SK-N-SH (cell line): ENCODE results near the gene MYH10. TPM values are rescaled to one million over a fixed set of nuclear protein-coding genes. Genes with fewer than 3 reads are reported as not detected.

ENCODE experiments used
- CTCF ChIA-PET: fragments of 300-600, 350-600 bp; formaldehyde crosslinking; extraction: SDS; loops from one replicate; lab custom pipeline; 2021; lab: Yijun Ruan, JAX
- POLR2A ChIA-PET: fragments of 350-600 bp; sonication (Branson Sonifier 250); formaldehyde crosslinking; extraction: SDS; loops from one replicate; lab custom pipeline; 2020; ENCODE audit warnings: antibody characterized with exemption, inconsistent platforms; lab: Yijun Ruan, JAX
- DNase-seq: peaks from one replicate; pipeline ENCODE4 v3.0.0; 2012
- H2AFZ ChIP-seq: fragments of 200-600 bp; sonication (generic); 2 replicates; pipeline ENCODE4 v1.8.1; 2016; ENCODE audit warnings: antibody characterized with exemption, mild to moderate bottlenecking, low read depth
- H3F3A ChIP-seq: fragments of 200-600 bp; sonication (generic); replicated peaks from 2 replicates; pipeline ENCODE3; 2016; ENCODE audit warnings: antibody characterized with exemption, mild to moderate bottlenecking; ENCODE audit not compliant: insufficient read depth
- H3K27ac ChIP-seq, 2 experiments: fragments of 200-500 bp in 1 of 2; fragments of 200-600 bp in 1 of 2; sonication (Bioruptor generic) in 1 of 2; sonication (generic), shearing (Covaris generic) in 1 of 2; 2 replicates each; pipeline versions ENCODE4 v1.5.1 to v1.6.1; 2014 to 2016; ENCODE audit warnings: low read depth in 2 of 2, inconsistent platforms in 1 of 2, low read length in 1 of 2, mild to moderate bottlenecking in 1 of 2, mixed read lengths in 1 of 2
- H3K27me3 ChIP-seq: fragments of 200-600 bp; sonication (generic), shearing (Covaris generic); 2 replicates; pipeline ENCODE4 v1.6.1; 2016; ENCODE audit warnings: mixed run types; ENCODE audit not compliant: insufficient read depth
- H3K36me3 ChIP-seq, 2 experiments: fragments of 200-500 bp in 1 of 2; fragments of 200-600 bp in 1 of 2; sonication (Bioruptor generic) in 1 of 2; sonication (generic) in 1 of 2; replicated peaks in 1 of 2; 2 replicates each; pipeline versions ENCODE3 to v1.5.1; 2014 to 2016; ENCODE audit warnings: low read length in 1 of 2, mild to moderate bottlenecking in 1 of 2; ENCODE audit not compliant: insufficient read depth in 2 of 2, control insufficient read depth in 1 of 2
- H3K4me1 ChIP-seq, 2 experiments: fragments of 200-500 bp in 1 of 2; fragments of 200-600 bp in 1 of 2; sonication (Bioruptor generic) in 1 of 2; sonication (generic), shearing (Covaris generic) in 1 of 2; 2 replicates each; pipeline versions ENCODE4 v1.5.1 to v1.6.1; 2014 to 2016; ENCODE audit warnings: low read depth in 1 of 2, low read length in 1 of 2, mixed run types in 1 of 2; ENCODE audit not compliant: insufficient read depth in 2 of 2, control insufficient read depth in 1 of 2
- H3K4me2 ChIP-seq: fragments of 200-600 bp; sonication (generic), shearing (Covaris generic); 2 replicates; pipeline ENCODE4 v1.6.1; 2017; ENCODE audit warnings: mixed run types
- H3K4me3 ChIP-seq, 2 experiments: fragments of 200-500 bp in 1 of 2; fragments of 200-600 bp in 1 of 2; sonication (Bioruptor generic) in 1 of 2; sonication (generic), shearing (Covaris generic) in 1 of 2; 2 replicates each; pipeline versions ENCODE4 v1.5.1 to v1.8.1; 2014 to 2016; ENCODE audit warnings: low read depth in 2 of 2, inconsistent platforms in 1 of 2, low read length in 1 of 2, mild to moderate bottlenecking in 1 of 2, mixed read lengths in 1 of 2, moderate library complexity in 1 of 2
- H3K79me2 ChIP-seq: fragments of 200-600 bp; sonication (generic); 2 replicates; pipeline ENCODE4 v1.8.1; 2017; ENCODE audit warnings: mild to moderate bottlenecking; ENCODE audit not compliant: insufficient read depth
- H3K9ac ChIP-seq: fragments of 200-600 bp; sonication (generic); 2 replicates; pipeline ENCODE4 v1.6.1; 2017; ENCODE audit warnings: mixed run types
- H3K9me2 ChIP-seq: fragments of 200-600 bp; sonication (generic); 2 replicates; pipeline ENCODE4 v1.6.1; 2017; ENCODE audit warnings: mixed run types
- H3K9me3 ChIP-seq: fragments of 200-600 bp; sonication (generic); 2 replicates; pipeline ENCODE4 v1.6.1; 2017; ENCODE audit warnings: mixed run types, mild to moderate bottlenecking, moderate library complexity
- H4K20me1 ChIP-seq: fragments of 200-600 bp; sonication (generic); 2 replicates; pipeline ENCODE4 v1.6.1; 2017; ENCODE audit warnings: mild to moderate bottlenecking, mixed run types; ENCODE audit not compliant: insufficient read depth
- EP300 ChIP-seq, 2 experiments: IDR thresholded peaks; 2 replicates each; pipeline versions ENCODE4 v1.4.0 to v1.6.1; 2012; ENCODE audit warnings: borderline replicate concordance in 1 of 2, low read depth in 1 of 2, low read length in 1 of 2
- EZH2phosphoT487 ChIP-seq: fragments of 200-600 bp; sonication (generic); IDR thresholded peaks from 2 replicates; pipeline ENCODE4 v1.6.1; 2017; ENCODE audit warnings: low read depth, mixed run types, mild to moderate bottlenecking, antibody characterized with exemption, moderate library complexity, borderline replicate concordance
- FOXJ3 ChIP-seq: sonication (generic); formaldehyde crosslinking; IDR thresholded peaks from 2 replicates; pipeline ENCODE4 v1.5.1; 2020; ENCODE audit warnings: mild to moderate bottlenecking, missing genetic modification reagents
- FOXM1 ChIP-seq: IDR thresholded peaks from 2 replicates; pipeline ENCODE4 v1.4.0; 2012; ENCODE audit warnings: low read depth, mild to moderate bottlenecking
- POLR2AphosphoS5 ChIP-seq: IDR thresholded peaks from 2 replicates; pipeline ENCODE4 v1.6.1; 2012; ENCODE audit warnings: low read depth, low read length
- RAD21 ChIP-seq: IDR thresholded peaks from 2 replicates; pipeline ENCODE4 v1.6.1; 2012; ENCODE audit warnings: mild to moderate bottlenecking, low read length
- RCOR1 ChIP-seq: fragments of 150-350 bp; IDR thresholded peaks from 2 replicates; pipeline ENCODE4 v1.6.1; 2017; ENCODE audit warnings: antibody characterized with exemption, low read length
- TAF1 ChIP-seq: IDR thresholded peaks from 2 replicates; pipeline ENCODE4 v1.6.1; 2012; ENCODE audit warnings: low read depth, mild to moderate bottlenecking, low read length, moderate library complexity, borderline replicate concordance
- YY1 ChIP-seq: IDR thresholded peaks from 2 replicates; pipeline ENCODE4 v1.4.0; 2012; ENCODE audit warnings: low read depth, mild to moderate bottlenecking
- WGBS: methylation state at CpG from one replicate; pipeline ENCODE4 v1.1.6; 2017; ENCODE audit warnings: low lambda C conversion rate; 5-methylcytosine and 5-hydroxymethylcytosine counted together
- polyA plus RNA-seq, 3 experiments: library from polyadenylated mRNA; depleted of rRNA; stranded (reverse); fragments of >200 nt; gene quantifications; 2 replicates each; pipeline ENCODE4 v1.2.3, GENCODE V29; 2012
- TF ChIP-seq, protein P1 (sequence below): IDR thresholded peaks from 2 replicates; pipeline ENCODE4 v1.4.0; 2012; ENCODE audit warnings: low read depth
- TF ChIP-seq, protein P2 (sequence below): fragments of 150-350 bp; IDR thresholded peaks from 2 replicates; pipeline ENCODE4 v1.6.1; 2017; ENCODE audit warnings: antibody characterized with exemption, low read length, low read depth, borderline replicate concordance
- TF ChIP-seq, protein P3 (sequence below): IDR thresholded peaks from 2 replicates; pipeline ENCODE4 v1.6.1; 2012; ENCODE audit warnings: mild to moderate bottlenecking, low read depth, low read length, moderate library complexity
- TF ChIP-seq, protein P4 (sequence below): fragments of 150-350 bp; IDR thresholded peaks from 2 replicates; pipeline ENCODE4 v1.6.1; 2016; ENCODE audit warnings: mild to moderate bottlenecking, low read depth, low read length

The MYH10 gene
- polyA plus RNA-seq, 1 of the 3 experiments (the other 2 are of a cell fraction): 64.2 TPM

DNA sequence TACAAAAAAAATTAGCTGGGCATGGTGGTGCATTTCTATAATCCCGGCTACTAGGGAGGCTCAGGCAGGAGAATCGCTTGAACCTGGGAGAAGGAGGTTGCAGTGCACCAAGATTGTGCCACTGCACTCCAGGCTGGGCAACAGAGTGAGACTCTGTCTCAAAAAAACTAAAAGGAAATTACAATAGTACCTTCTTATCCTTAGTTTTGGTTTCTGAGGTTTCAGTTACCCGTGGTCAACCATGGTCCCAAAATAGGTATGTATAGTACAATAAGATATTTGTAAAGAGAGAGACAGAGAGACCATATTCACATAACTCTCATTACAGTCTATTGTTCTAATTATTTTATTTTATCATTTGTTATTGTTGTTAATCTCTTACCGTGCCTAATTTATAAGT is 24.3 kb upstream of the MYH10 start:
- Histone ChIP-seq H3K9me2 (no peaks in the 10 kb centered on the region), H3K4me2 (no peak overlapping the region), H3K9ac (no peak overlapping the region), H3K4me3 (no peak overlapping the region), H2AFZ (no peak overlapping the region), H3K27me3 (no peaks in the 10 kb centered on the region), H3K79me2 (no peaks in the 10 kb centered on the region), H3F3A (peaks cover 7% of the 10 kb centered on the region), H3K4me1 (no peaks in the 10 kb centered on the region), H4K20me1 (no peaks in the 10 kb centered on the region), H3K36me3 (no peaks in the 10 kb centered on the region), H3K27ac (no peak overlapping the region), H3K9me3 (no peaks in the 10 kb centered on the region)
- no peak for TF ChIP-seq YY1
- no peak for TF ChIP-seq EZH2phosphoT487
- TF ChIP-seq RAD21: no peak
- no peak for TF ChIP-seq RCOR1
- TF ChIP-seq FOXM1: no peak
- TF ChIP-seq, protein P1, sequence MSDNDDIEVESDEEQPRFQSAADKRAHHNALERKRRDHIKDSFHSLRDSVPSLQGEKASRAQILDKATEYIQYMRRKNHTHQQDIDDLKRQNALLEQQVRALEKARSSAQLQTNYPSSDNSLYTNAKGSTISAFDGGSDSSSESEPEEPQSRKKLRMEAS: no peak
- TF ChIP-seq, protein P2, sequence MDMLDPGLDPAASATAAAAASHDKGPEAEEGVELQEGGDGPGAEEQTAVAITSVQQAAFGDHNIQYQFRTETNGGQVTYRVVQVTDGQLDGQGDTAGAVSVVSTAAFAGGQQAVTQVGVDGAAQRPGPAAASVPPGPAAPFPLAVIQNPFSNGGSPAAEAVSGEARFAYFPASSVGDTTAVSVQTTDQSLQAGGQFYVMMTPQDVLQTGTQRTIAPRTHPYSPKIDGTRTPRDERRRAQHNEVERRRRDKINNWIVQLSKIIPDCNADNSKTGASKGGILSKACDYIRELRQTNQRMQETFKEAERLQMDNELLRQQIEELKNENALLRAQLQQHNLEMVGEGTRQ: no peak
- TF ChIP-seq POLR2AphosphoS5: no peak
- TF ChIP-seq TAF1: no peak
- no peak for TF ChIP-seq EP300 (IDR thresholded peaks at IDR 0.05; ENCODE audit: borderline replicate concordance in 1 of 2, low read depth in 1 of 2, low read length in 1 of 2)
- TF ChIP-seq FOXJ3 (CRISPR knock-in tag): no peak
- TF ChIP-seq, protein P3, sequence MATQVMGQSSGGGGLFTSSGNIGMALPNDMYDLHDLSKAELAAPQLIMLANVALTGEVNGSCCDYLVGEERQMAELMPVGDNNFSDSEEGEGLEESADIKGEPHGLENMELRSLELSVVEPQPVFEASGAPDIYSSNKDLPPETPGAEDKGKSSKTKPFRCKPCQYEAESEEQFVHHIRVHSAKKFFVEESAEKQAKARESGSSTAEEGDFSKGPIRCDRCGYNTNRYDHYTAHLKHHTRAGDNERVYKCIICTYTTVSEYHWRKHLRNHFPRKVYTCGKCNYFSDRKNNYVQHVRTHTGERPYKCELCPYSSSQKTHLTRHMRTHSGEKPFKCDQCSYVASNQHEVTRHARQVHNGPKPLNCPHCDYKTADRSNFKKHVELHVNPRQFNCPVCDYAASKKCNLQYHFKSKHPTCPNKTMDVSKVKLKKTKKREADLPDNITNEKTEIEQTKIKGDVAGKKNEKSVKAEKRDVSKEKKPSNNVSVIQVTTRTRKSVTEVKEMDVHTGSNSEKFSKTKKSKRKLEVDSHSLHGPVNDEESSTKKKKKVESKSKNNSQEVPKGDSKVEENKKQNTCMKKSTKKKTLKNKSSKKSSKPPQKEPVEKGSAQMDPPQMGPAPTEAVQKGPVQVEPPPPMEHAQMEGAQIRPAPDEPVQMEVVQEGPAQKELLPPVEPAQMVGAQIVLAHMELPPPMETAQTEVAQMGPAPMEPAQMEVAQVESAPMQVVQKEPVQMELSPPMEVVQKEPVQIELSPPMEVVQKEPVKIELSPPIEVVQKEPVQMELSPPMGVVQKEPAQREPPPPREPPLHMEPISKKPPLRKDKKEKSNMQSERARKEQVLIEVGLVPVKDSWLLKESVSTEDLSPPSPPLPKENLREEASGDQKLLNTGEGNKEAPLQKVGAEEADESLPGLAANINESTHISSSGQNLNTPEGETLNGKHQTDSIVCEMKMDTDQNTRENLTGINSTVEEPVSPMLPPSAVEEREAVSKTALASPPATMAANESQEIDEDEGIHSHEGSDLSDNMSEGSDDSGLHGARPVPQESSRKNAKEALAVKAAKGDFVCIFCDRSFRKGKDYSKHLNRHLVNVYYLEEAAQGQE: no peak
- TF ChIP-seq, protein P4, sequence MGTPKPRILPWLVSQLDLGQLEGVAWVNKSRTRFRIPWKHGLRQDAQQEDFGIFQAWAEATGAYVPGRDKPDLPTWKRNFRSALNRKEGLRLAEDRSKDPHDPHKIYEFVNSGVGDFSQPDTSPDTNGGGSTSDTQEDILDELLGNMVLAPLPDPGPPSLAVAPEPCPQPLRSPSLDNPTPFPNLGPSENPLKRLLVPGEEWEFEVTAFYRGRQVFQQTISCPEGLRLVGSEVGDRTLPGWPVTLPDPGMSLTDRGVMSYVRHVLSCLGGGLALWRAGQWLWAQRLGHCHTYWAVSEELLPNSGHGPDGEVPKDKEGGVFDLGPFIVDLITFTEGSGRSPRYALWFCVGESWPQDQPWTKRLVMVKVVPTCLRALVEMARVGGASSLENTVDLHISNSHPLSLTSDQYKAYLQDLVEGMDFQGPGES: no peak
- POLR2A ChIA-PET: no interaction called here
- WGBS: 49% methylated on average over 4 of the region's 4 CpGs
- CTCF ChIA-PET: no interaction called here
- no peak for DNase-seq
